ENCODE results near the gene CHRM3.

The CHRM3 gene

GRCh38 chr1:239417221-239417620 lies 30.9 kb downstream of the CHRM3 start:
- DNase-seq: no peak

GRCh38 chr1:239417986-239418640 lies 31.7 kb downstream of the CHRM3 start:
- DNase-seq: no peak

- no peak for DNase-seq
These were observed 32.3 kb downstream of the CHRM3 start for GRCh38 chr1:239418681-239419080.

GRCh38 chr1:239421811-239422210 lies 35.4 kb downstream of the CHRM3 start:
- DNase-seq: no peak

GRCh38 chr1:239422818-239423217 lies 36.5 kb downstream of the CHRM3 start:
- DNase-seq: no peak

- DNase-seq: no peak
These were observed 40.6 kb downstream of the CHRM3 start for GRCh38 chr1:239426821-239427475.

- no peak for DNase-seq
These were observed 41.3 kb downstream of the CHRM3 start for GRCh38 chr1:239427712-239428111.

- DNase-seq: no peak
These were observed 41.8 kb downstream of the CHRM3 start for GRCh38 chr1:239428120-239428710.

GRCh38 chr1:239429163-239429562 lies 42.8 kb downstream of the CHRM3 start:
- no peak for DNase-seq

- DNase-seq: no peak
These were observed 45.9 kb downstream of the CHRM3 start for GRCh38 chr1:239432255-239432654.

- no peak for DNase-seq
These were observed 47.8 kb downstream of the CHRM3 start for GRCh38 chr1:239434181-239434580.

Measured in bone marrow (tissue), 2 donors.